ENCODE measurements around the gene ZNF383.
"Not testable (repeated sequence)": the region's sequence is repeated elsewhere in the genome, so short reads cannot be mapped to it uniquely, and the experiment has no call there.

Gene ZNF383

DNA sequence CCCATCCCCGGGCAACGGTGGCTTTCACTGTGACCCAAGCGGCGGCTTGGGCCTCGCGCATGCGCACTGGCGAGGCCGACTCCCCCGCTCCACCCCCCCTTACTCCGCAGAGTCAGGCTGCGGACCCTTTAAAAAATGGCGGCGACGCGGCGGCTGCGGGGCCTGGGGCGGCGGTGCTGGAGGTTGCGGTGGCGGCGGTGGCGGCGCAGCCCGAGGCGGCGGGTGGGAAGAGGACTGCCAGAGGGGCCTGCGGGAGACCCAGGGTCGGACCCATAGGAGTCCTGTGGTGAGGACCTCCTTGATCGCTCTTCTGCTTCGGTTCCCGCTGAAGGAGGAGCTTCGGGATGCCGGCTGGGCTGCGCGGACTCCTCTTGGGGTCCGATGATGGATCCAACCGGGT is 76.2 kb downstream of the ZNF383 start:
- FAIRE-seq = not testable (repeated sequence)

All from islet of Langerhans (tissue), 1 donor.